IMR-90 (cell line): ENCODE results near the gene FBXL13. TPM values are rescaled to one million over a fixed set of nuclear protein-coding genes. Genes with fewer than 3 reads are reported as not detected.

Source experiments
- ATAC-seq: fragments of 200-7000 bp; cut with Tn5 transposase; 2 replicates; pipeline ENCODE4 v1.9.1; 2020; ENCODE audit warnings: low read depth, mild to moderate bottlenecking, moderate library complexity
- BruUV-seq: library from RNA; stranded (reverse); fragments of 400-500 nt; replicated peaks from 2 replicates; lab custom pipeline; 2021; lab: Mats Ljungman, UMichigan
- CTCF ChIA-PET: fragments of 300-600 bp; formaldehyde crosslinking; extraction: SDS; loops from one replicate; lab custom pipeline; 2021; ENCODE audit warnings: antibody characterized with exemption; lab: Yijun Ruan, JAX
- POLR2A ChIA-PET: fragments of 300-600 bp; sonication (Branson Sonifier 250); formaldehyde crosslinking; loops from one replicate; lab custom pipeline; 2022; ENCODE audit warnings: antibody characterized with exemption; ENCODE audit not compliant: unreplicated experiment; lab: Charles Lee
- DNase-seq: peaks from one replicate; pipeline ENCODE4 v3.0.0; 2013
- H2AFZ ChIP-seq: replicated peaks from 2 replicates; pipeline ENCODE3; 2013; ENCODE audit warnings: low read length, mild to moderate bottlenecking; ENCODE audit not compliant: poor library complexity
- H2AK5ac ChIP-seq: 2 replicates; pipeline ENCODE4 v1.6.1; 2013; ENCODE audit warnings: low read depth, low read length, inconsistent platforms
- H2AK9ac ChIP-seq: replicated peaks from 2 replicates; pipeline ENCODE3; 2013; ENCODE audit warnings: mild to moderate bottlenecking, low read depth, low read length, moderate library complexity; ENCODE audit not compliant: poor library complexity
- H2BK120ac ChIP-seq: 2 replicates; pipeline ENCODE4 v1.6.1; 2013; ENCODE audit warnings: low read depth, low read length, inconsistent platforms
- H2BK15ac ChIP-seq: 3 replicates; pipeline ENCODE4 v1.6.1; 2013; ENCODE audit warnings: low read depth, low read length, inconsistent platforms
- H2BK20ac ChIP-seq: 2 replicates; pipeline ENCODE4 v1.6.1; 2013; ENCODE audit warnings: low read depth, mild to moderate bottlenecking, inconsistent platforms, low read length, moderate library complexity
- H2BK5ac ChIP-seq: 2 replicates; pipeline ENCODE4 v1.6.1; 2013; ENCODE audit warnings: mild to moderate bottlenecking, low read depth, low read length, inconsistent platforms; ENCODE audit not compliant: poor library complexity, severe bottlenecking
- H3K14ac ChIP-seq: replicated peaks from 2 replicates; pipeline ENCODE4 v1.6.1; 2013; ENCODE audit warnings: low read depth, low read length, inconsistent platforms
- H3K18ac ChIP-seq: 2 replicates; pipeline ENCODE4 v1.6.1; 2013; ENCODE audit warnings: low read depth, low read length, control low read depth
- H3K23ac ChIP-seq: 2 replicates; pipeline ENCODE4 v1.6.1; 2013; ENCODE audit warnings: low read depth, low read length, inconsistent platforms
- H3K27ac ChIP-seq: 2 replicates; pipeline ENCODE4 v1.5.1; 2013; ENCODE audit warnings: mild to moderate bottlenecking, control low read depth, low read length; ENCODE audit not compliant: insufficient read depth
- H3K27me3 ChIP-seq: 2 replicates; pipeline ENCODE4 v1.6.1; 2013; ENCODE audit warnings: low read length; ENCODE audit not compliant: control insufficient read depth, insufficient read depth
- H3K36me3 ChIP-seq: 2 replicates; pipeline ENCODE4 v1.6.1; 2013; ENCODE audit warnings: low read length, mixed read lengths; ENCODE audit not compliant: control insufficient read depth, insufficient read depth
- H3K4ac ChIP-seq: 2 replicates; pipeline ENCODE4 v1.6.1; 2013; ENCODE audit warnings: low read depth, low read length, inconsistent platforms
- H3K4me1 ChIP-seq: 2 replicates; pipeline ENCODE4 v1.6.1; 2013; ENCODE audit warnings: low read length, mixed read lengths; ENCODE audit not compliant: control insufficient read depth, insufficient read depth
- H3K4me2 ChIP-seq: 2 replicates; pipeline ENCODE4 v1.6.1; 2013; ENCODE audit warnings: low read depth, mild to moderate bottlenecking, control low read depth, low read length, moderate library complexity
- H3K4me3 ChIP-seq: 2 replicates; pipeline ENCODE4 v1.5.1; 2013; ENCODE audit warnings: low read depth, mild to moderate bottlenecking, control low read depth, low read length, moderate library complexity; ENCODE audit not compliant: insufficient read depth
- H3K56ac ChIP-seq: 2 replicates; pipeline ENCODE4 v1.6.1; 2013; ENCODE audit warnings: low read length, inconsistent platforms; ENCODE audit not compliant: insufficient read depth; ENCODE audit errors: extremely low read depth
- H3K79me1 ChIP-seq, 2 experiments: 2 replicates each; pipeline ENCODE4 v1.6.1; 2013; ENCODE audit warnings: low read length in 2 of 2, inconsistent platforms in 1 of 2, low read depth in 1 of 2
- H3K9ac ChIP-seq: 2 replicates; pipeline ENCODE4 v1.6.1; 2013; ENCODE audit warnings: low read depth, low read length, control low read depth
- H3K9me1 ChIP-seq: 2 replicates; pipeline ENCODE4 v1.6.1; 2013; ENCODE audit warnings: low read length, inconsistent platforms; ENCODE audit not compliant: insufficient read depth
- H3K9me3 ChIP-seq: 2 replicates; pipeline ENCODE4 v1.6.1; 2013; ENCODE audit warnings: low read length; ENCODE audit not compliant: control insufficient read depth, insufficient read depth
- H4K20me1 ChIP-seq: 2 replicates; pipeline ENCODE4 v1.6.1; 2013; ENCODE audit warnings: low read length, inconsistent platforms; ENCODE audit not compliant: insufficient read depth
- H4K5ac ChIP-seq: 2 replicates; pipeline ENCODE4 v1.6.1; 2013; ENCODE audit warnings: mild to moderate bottlenecking, low read depth, low read length, control low read depth
- H4K8ac ChIP-seq, 2 experiments: 2 replicates each; pipeline ENCODE4 v1.6.1; 2013; ENCODE audit warnings: low read depth in 2 of 2, low read length in 2 of 2, control low read depth in 1 of 2, inconsistent platforms in 1 of 2
- H4K91ac ChIP-seq: 2 replicates; pipeline ENCODE4 v1.6.1; 2013; ENCODE audit warnings: low read depth, low read length, inconsistent platforms; ENCODE audit not compliant: insufficient read depth
- BHLHE40 ChIP-seq: fragments of 150-350 bp; IDR thresholded peaks from 2 replicates; pipeline ENCODE4 v1.6.1; 2016; ENCODE audit warnings: mild to moderate bottlenecking, low read depth, low read length
- FOS ChIP-seq: fragments of 150-350 bp; IDR thresholded peaks from 2 replicates; pipeline ENCODE4 v1.6.1; 2016; ENCODE audit warnings: low read depth, low read length
- MAFK ChIP-seq: IDR thresholded peaks from 2 replicates; pipeline ENCODE4 v1.6.1; 2012; ENCODE audit warnings: low read depth, low read length, improper control_type of control experiment
- MXI1 ChIP-seq: IDR thresholded peaks from 2 replicates; pipeline ENCODE4 v1.6.1; 2012; ENCODE audit warnings: low read depth, mild to moderate bottlenecking, low read length, moderate library complexity, borderline replicate concordance
- RFX5 ChIP-seq: IDR thresholded peaks from 2 replicates; pipeline ENCODE4 v1.8.0; 2012; ENCODE audit warnings: low read depth, mild to moderate bottlenecking, low read length, moderate library complexity
- USF2 ChIP-seq: fragments of 150-350 bp; IDR thresholded peaks from 2 replicates; pipeline ENCODE4 v1.6.1; 2017; ENCODE audit warnings: mild to moderate bottlenecking, antibody characterized with exemption, low read length, low read depth
- WGBS, 2 experiments: methylation state at CpG; one replicate each; pipeline versions ENCODE4 v1.1.5 to v1.1.7; 2013; ENCODE audit warnings: missing lambda C conversion rate in 2 of 2; ENCODE audit not compliant: insufficient read length in 1 of 2; ENCODE audit errors: extremely low coverage in 2 of 2; 5-methylcytosine and 5-hydroxymethylcytosine counted together
- dilution Hi-C: fragments of 300-500 bp; cut with HindIII; formaldehyde crosslinking; loops from one replicate; pipeline ENCODE4 v1.14.3; 2018; ENCODE audit warnings: low sequenced_read_pairs; ENCODE audit not compliant: unreplicated experiment
- in situ Hi-C: fragments of 300-500 bp; cut with MboI; formaldehyde crosslinking; loops from 3 replicates; pipeline ENCODE4 v1.14.3; 2019; ENCODE audit warnings: low sequenced_read_pairs, inconsistent platforms, mixed read lengths
- intact Hi-C: fragments of 100-400 bp; cut with micrococcal nuclease; formaldehyde crosslinking; loops from 2 replicates; pipeline ENCODE4 v1.10.0; 2022
- polyA plus RNA-seq, 3 experiments: library from polyadenylated mRNA; depleted of rRNA; stranded (reverse); fragments of >200 nt; gene quantifications; 2 replicates each; pipeline ENCODE4 v1.2.3, GENCODE V29; 2012; ENCODE audit warnings: low replicate concordance in 1 of 3
- total RNA-seq: library from RNA; depleted of rRNA; stranded (reverse); fragments of >200 nt; gene quantifications from 2 replicates; pipeline ENCODE4 v1.2.3, GENCODE V29; 2012
- TF ChIP-seq, protein P1 (sequence below): conservative IDR thresholded peaks from 2 replicates; pipeline ENCODE4 v1.5.1; 2012; ENCODE audit warnings: mild to moderate bottlenecking, low read depth, low read length, improper control_type of control experiment
- TF ChIP-seq, protein P2 (sequence below): fragments of 150-350 bp; IDR thresholded peaks from 2 replicates; pipeline ENCODE4 v1.6.1; 2016; ENCODE audit warnings: low read depth, mild to moderate bottlenecking, low read length, moderate library complexity, borderline replicate concordance

FBXL13 gene
- total and polyA plus RNA-seq, 2 of the 4 experiments (the other 2 are of a cell fraction), result 0.24 to 0.36 TPM

- H3K27ac ChIP-seq, result no peak overlapping the region
- H2BK15ac ChIP-seq, result no peak overlapping the region; the same call in 2 of the 3 replicates
- H2AK9ac ChIP-seq, result no peak overlapping the region
- H3K4ac ChIP-seq, result 0 out of 2 replicates have a peak overlapping the region, but pooled peaks have one; percentile 36
- DNase-seq (no peak), ATAC-seq (no peak)
- H4K20me1 ChIP-seq, result no peaks in the 10 kb centered on the region
- H3K14ac ChIP-seq, result no peak overlapping the region
- intact Hi-C loops, result no loop called here
- no peaks in the 10 kb centered on the region for H3K27me3 ChIP-seq
- no peak overlapping the region for H2AFZ ChIP-seq
- TF ChIP-seq USF2, result no peak
- no peak for TF ChIP-seq FOS
- TF ChIP-seq, protein P1, sequence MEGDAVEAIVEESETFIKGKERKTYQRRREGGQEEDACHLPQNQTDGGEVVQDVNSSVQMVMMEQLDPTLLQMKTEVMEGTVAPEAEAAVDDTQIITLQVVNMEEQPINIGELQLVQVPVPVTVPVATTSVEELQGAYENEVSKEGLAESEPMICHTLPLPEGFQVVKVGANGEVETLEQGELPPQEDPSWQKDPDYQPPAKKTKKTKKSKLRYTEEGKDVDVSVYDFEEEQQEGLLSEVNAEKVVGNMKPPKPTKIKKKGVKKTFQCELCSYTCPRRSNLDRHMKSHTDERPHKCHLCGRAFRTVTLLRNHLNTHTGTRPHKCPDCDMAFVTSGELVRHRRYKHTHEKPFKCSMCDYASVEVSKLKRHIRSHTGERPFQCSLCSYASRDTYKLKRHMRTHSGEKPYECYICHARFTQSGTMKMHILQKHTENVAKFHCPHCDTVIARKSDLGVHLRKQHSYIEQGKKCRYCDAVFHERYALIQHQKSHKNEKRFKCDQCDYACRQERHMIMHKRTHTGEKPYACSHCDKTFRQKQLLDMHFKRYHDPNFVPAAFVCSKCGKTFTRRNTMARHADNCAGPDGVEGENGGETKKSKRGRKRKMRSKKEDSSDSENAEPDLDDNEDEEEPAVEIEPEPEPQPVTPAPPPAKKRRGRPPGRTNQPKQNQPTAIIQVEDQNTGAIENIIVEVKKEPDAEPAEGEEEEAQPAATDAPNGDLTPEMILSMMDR, result no peak
- TF ChIP-seq MXI1, result no peak
- no peak for TF ChIP-seq BHLHE40
- TF ChIP-seq, protein P2, sequence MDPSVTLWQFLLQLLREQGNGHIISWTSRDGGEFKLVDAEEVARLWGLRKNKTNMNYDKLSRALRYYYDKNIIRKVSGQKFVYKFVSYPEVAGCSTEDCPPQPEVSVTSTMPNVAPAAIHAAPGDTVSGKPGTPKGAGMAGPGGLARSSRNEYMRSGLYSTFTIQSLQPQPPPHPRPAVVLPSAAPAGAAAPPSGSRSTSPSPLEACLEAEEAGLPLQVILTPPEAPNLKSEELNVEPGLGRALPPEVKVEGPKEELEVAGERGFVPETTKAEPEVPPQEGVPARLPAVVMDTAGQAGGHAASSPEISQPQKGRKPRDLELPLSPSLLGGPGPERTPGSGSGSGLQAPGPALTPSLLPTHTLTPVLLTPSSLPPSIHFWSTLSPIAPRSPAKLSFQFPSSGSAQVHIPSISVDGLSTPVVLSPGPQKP, result no peak
- TF ChIP-seq RFX5, result no peak
- TF ChIP-seq MAFK, result no peak
- 0 out of 2 replicates have a peak overlapping the region, but pooled peaks have one; percentile 29 for H3K18ac ChIP-seq
- ChIA-PET CTCF (no interaction called here), POLR2A (no interaction called here)
- H3K9me1 ChIP-seq, result peaks cover 11% of the 10 kb centered on the region
- H3K4me1 ChIP-seq, result peaks cover 9% of the 10 kb centered on the region
- WGBS, 2 experiments, result no CpG with 5 or more reads among the region's 3 CpGs
- no peak overlapping the region for H3K56ac ChIP-seq
- H3K9me3 ChIP-seq, result no peaks in the 10 kb centered on the region
- H2BK120ac ChIP-seq, result 0 out of 2 replicates have a peak overlapping the region, but pooled peaks have one; percentile 37
- H2BK20ac ChIP-seq, result peak overlapping the region; percentile 32
- H4K8ac ChIP-seq, result peak overlapping the region in 1 of 2 experiments; percentile 54; a peak in 1 of 4 replicates
- H3K23ac ChIP-seq, result no peak overlapping the region
- in situ Hi-C loops, result no loop called here
- no peak overlapping the region for H2BK5ac ChIP-seq
- H3K36me3 ChIP-seq, result no peaks in the 10 kb centered on the region
- BruUV-seq, result no TSS peak
- H3K9ac ChIP-seq, result no peak overlapping the region
- no peak overlapping the region for H3K4me3 ChIP-seq
- H4K91ac ChIP-seq, result 0 out of 2 replicates have a peak overlapping the region, but pooled peaks have one; percentile 49
- peaks cover 0 to 4% of the 10 kb centered on the region in 2 experiments; a peak in 2 of 4 replicates for H3K79me1 ChIP-seq
- H3K4me2 ChIP-seq, result no peak overlapping the region
- peak overlapping the region; percentile 83 for H2AK5ac ChIP-seq
- H4K5ac ChIP-seq, result no peak overlapping the region; the same call in 1 of the 2 replicates
- dilution Hi-C loops, result no loop called here
These were observed 185.9 kb downstream of the FBXL13 start for GRCh38 chr7:102888561-102889233.
